HG03469 (cell line): ENCODE data around the gene PDHB.

Experiments
- ATAC-seq: cut with Tn5 transposase; IDR thresholded peaks from one replicate; pipeline ENCODE4 v1.9.1; 2021; ENCODE audit warnings: mild to moderate bottlenecking, moderate library complexity, moderate number of reproducible peaks; ENCODE audit not compliant: unreplicated experiment

The PDHB gene

GRCh38 chr3:58404396-58404795 lies 29.2 kb downstream of the PDHB start:
- no peak for ATAC-seq

GRCh38 chr3:58403513-58404109 lies 30.0 kb downstream of the PDHB start:
- ATAC-seq = no peak

GRCh38 chr3:58398669-58399333 lies 34.8 kb downstream of the PDHB start:
- ATAC-seq = no peak

GRCh38 chr3:58394339-58394738 lies 39.3 kb downstream of the PDHB start:
- no peak for ATAC-seq

GRCh38 chr3:58392181-58392580 lies 41.5 kb downstream of the PDHB start:
- ATAC-seq = no peak

- no peak for ATAC-seq
Observed at GRCh38 chr3:58391156-58391865, 42.3 kb downstream of the PDHB start.

- no peak for ATAC-seq
Observed at GRCh38 chr3:58388550-58389091, 45.0 kb downstream of the PDHB start.

- ATAC-seq = no peak
Observed at GRCh38 chr3:58387650-58388546, 45.7 kb downstream of the PDHB start.

GRCh38 chr3:58386626-58387365 lies 46.8 kb downstream of the PDHB start:
- no peak for ATAC-seq

- ATAC-seq = no peak
Observed at GRCh38 chr3:58384381-58385090, 49.1 kb downstream of the PDHB start.

- no peak for ATAC-seq
Observed at GRCh38 chr3:58383904-58384303, 49.7 kb downstream of the PDHB start.

- ATAC-seq = no peak
Observed at GRCh38 chr3:58383476-58383875, 50.2 kb downstream of the PDHB start.

- no peak for ATAC-seq
Observed at GRCh38 chr3:58379351-58380073, 54.1 kb downstream of the PDHB start.

- ATAC-seq = no peak
Observed at GRCh38 chr3:58377750-58378149, 55.9 kb downstream of the PDHB start.
